Gastroesophageal sphincter (tissue), 4 donors: ENCODE results near the gene CYP3A4. TPM values are rescaled to one million over a fixed set of nuclear protein-coding genes. Genes with fewer than 3 reads are reported as not detected.
"Not testable (repeated sequence)": the region's sequence is repeated elsewhere in the genome, so short reads cannot be mapped to it uniquely, and the experiment has no call there.

Experiments used
- ATAC-seq: fragments of 150-250 bp; one replicate; pipeline ENCODE4 v1.9.1; 2016; ENCODE audit warnings: mild to moderate bottlenecking, moderate library complexity
- H3K27ac ChIP-seq, 4 donors: fragments of 200-600 bp; sonication (generic) in 3 of 4; 1 replicate in 3 of 4; 2 replicates in 1 of 4; pipeline ENCODE4 v1.5.1; 2016 to 2019
- H3K27me3 ChIP-seq: fragments of 200-600 bp; sonication (generic); one replicate; pipeline ENCODE4 v1.5.1; 2019
- H3K36me3 ChIP-seq, 2 donors: fragments of 200-600 bp; sonication (generic); one replicate each; pipeline ENCODE4 v1.5.1; 2019; ENCODE audit warnings: control low read depth in 1 of 2
- H3K4me1 ChIP-seq, 3 donors: fragments of 200-600 bp; sonication (generic); 1 replicate in 2 of 3; 2 replicates in 1 of 3; pipeline ENCODE4 v1.5.1; 2016 to 2019; ENCODE audit warnings: control low read depth in 2 of 3
- H3K4me3 ChIP-seq, 2 donors: fragments of 200-600 bp; sonication (generic); one replicate each; pipeline ENCODE4 v1.5.1; 2019; ENCODE audit warnings: mild to moderate bottlenecking in 1 of 2, moderate library complexity in 1 of 2
- H3K9me3 ChIP-seq, 3 donors: fragments of 200-600 bp; sonication (generic); one replicate each; pipeline ENCODE4 v1.5.1; 2017 to 2019; ENCODE audit warnings: control low read depth in 2 of 3
- EP300 ChIP-seq: sonication (generic); formaldehyde crosslinking; IDR thresholded peaks from one replicate; pipeline ENCODE4 v1.6.1; 2017; ENCODE audit warnings: antibody characterized with exemption, mild to moderate bottlenecking
- POLR2A ChIP-seq, 2 donors: fragments of 450-650 bp; IDR thresholded peaks; one replicate each; pipeline ENCODE4 v1.6.1; 2017; ENCODE audit warnings: antibody characterized with exemption in 2 of 2, mild to moderate bottlenecking in 2 of 2, moderate library complexity in 1 of 2
- POLR2AphosphoS5 ChIP-seq: sonication (generic); formaldehyde crosslinking; IDR thresholded peaks from one replicate; pipeline ENCODE4 v1.6.1; 2017; ENCODE audit warnings: antibody characterized with exemption
- WGBS, 2 donors: methylation state at CpG; one replicate each; pipeline ENCODE4 v1.1.5; 2018; ENCODE audit warnings: low coverage in 1 of 2; 5-methylcytosine and 5-hydroxymethylcytosine counted together
- total RNA-seq, 4 donors: library from RNA; depleted of rRNA; stranded (reverse); fragments of >200 nt; gene quantifications; one replicate each; pipeline ENCODE4 v1.1.0, GENCODE V29; 2016
- TF ChIP-seq, protein P1 (sequence below), 4 experiments: fragments of 200-600 bp in 2 of 4; fragments of 450-650 bp in 2 of 4; sonication (generic) in 1 of 4; IDR thresholded peaks; one replicate each; pipeline ENCODE4 v1.5.1; 2017 to 2019; ENCODE audit warnings: antibody characterized with exemption in 4 of 4, mild to moderate bottlenecking in 2 of 4, moderate library complexity in 2 of 4

The CYP3A4 gene
- total RNA-seq, 4 donors from 2014 or later, result not detected

DNA sequence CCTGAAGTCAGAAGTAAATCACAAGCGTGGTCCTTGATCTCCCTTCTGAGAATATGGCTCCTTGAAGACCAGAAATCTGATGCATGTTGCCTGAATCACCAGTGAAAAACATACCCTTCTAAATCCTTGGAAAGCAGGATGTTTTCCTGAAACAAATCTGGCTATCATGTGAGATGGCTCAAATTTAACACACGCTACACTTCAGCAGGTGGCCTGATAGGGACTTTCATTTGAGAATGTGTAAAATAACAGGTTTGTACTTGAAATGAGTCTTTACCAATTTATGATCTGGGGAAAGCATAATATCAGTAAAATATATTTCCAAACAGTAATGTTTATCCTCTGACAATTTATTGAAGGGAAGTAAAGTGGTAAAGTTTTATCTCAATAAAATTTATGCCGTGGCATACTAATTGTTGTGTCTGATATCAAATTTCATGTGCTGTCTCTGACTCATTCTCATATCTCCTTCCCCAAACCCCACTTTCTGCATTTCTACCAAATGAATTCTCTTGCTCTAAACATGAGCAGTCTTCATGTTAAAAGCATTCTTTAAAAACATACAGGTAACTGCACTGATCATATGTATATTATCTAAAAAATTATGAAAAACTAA is 17.4 kb downstream of the CYP3A4 start:
- TF ChIP-seq EP300 (no peak), POLR2A (IDR thresholded peaks at IDR 0.05) (no peak), POLR2AphosphoS5 (no peak)
- TF ChIP-seq, protein P1, sequence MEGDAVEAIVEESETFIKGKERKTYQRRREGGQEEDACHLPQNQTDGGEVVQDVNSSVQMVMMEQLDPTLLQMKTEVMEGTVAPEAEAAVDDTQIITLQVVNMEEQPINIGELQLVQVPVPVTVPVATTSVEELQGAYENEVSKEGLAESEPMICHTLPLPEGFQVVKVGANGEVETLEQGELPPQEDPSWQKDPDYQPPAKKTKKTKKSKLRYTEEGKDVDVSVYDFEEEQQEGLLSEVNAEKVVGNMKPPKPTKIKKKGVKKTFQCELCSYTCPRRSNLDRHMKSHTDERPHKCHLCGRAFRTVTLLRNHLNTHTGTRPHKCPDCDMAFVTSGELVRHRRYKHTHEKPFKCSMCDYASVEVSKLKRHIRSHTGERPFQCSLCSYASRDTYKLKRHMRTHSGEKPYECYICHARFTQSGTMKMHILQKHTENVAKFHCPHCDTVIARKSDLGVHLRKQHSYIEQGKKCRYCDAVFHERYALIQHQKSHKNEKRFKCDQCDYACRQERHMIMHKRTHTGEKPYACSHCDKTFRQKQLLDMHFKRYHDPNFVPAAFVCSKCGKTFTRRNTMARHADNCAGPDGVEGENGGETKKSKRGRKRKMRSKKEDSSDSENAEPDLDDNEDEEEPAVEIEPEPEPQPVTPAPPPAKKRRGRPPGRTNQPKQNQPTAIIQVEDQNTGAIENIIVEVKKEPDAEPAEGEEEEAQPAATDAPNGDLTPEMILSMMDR (IDR thresholded peaks at IDR 0.05), result no peak
- H3K9me3 ChIP-seq, result peaks cover 0 to 7% (median 0%) of the 10 kb centered on the region in 3 donors
- no peak overlapping the region for H3K4me3 ChIP-seq
- no peaks in the 10 kb centered on the region for H3K4me1 ChIP-seq
- no peak for ATAC-seq
- 75 to 93% methylated on average over 2 to 3 of the region's 3 CpGs for WGBS, 2 donors
- H3K27ac ChIP-seq, result no peak overlapping the region
- peaks cover 4% of the 10 kb centered on the region for H3K27me3 ChIP-seq
- H3K36me3 ChIP-seq, result no peaks in the 10 kb centered on the region

DNA sequence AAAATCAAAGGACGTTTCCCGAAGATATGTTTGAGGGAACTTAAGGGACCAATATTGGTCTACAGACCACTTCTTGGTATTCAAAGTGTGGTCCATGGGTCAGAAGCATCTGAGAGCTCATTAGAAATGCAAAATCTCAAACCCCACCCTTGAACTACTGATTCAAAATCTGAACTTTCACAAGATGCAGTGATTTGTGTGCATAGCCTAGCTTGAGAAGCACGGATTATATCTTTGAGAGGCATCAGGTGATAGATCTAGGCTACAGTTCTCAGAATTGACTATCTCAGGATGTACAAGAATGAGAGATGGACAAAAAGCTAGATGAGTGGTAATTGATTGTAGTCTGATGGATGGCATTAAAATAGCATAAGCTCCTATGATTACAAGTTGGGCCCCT is 19.5 kb downstream of the CYP3A4 start:
- no peaks in the 10 kb centered on the region for H3K9me3 ChIP-seq
- no peaks in the 10 kb centered on the region for H3K27me3 ChIP-seq
- 77 to 85% methylated on average over 3 of the region's 3 CpGs for WGBS, 2 donors
- TF ChIP-seq POLR2AphosphoS5 (no peak), POLR2A (IDR thresholded peaks at IDR 0.05) (no peak), EP300 (no peak)
- TF ChIP-seq, protein P1 (IDR thresholded peaks at IDR 0.05), result no peak
- no peaks in the 10 kb centered on the region for H3K36me3 ChIP-seq
- no peak for ATAC-seq
- no peak overlapping the region for H3K27ac ChIP-seq
- no peaks in the 10 kb centered on the region for H3K4me1 ChIP-seq
- no peak overlapping the region for H3K4me3 ChIP-seq

GRCh38 chr7:99762680-99763327 is 21.2 kb downstream of the CYP3A4 start:
- Histone ChIP-seq H3K4me3 (no peak overlapping the region), H3K27ac (no peak overlapping the region), H3K36me3 (no peaks in the 10 kb centered on the region), H3K4me1 (no peaks in the 10 kb centered on the region), H3K27me3 (no peaks in the 10 kb centered on the region), H3K9me3 (no peaks in the 10 kb centered on the region)
- WGBS, 2 donors, result 30 to 61% methylated on average over 6 of the region's 7 CpGs
- ATAC-seq, result peak; percentile 85
- TF ChIP-seq, protein P1 (IDR thresholded peaks at IDR 0.05), result no peak
- TF ChIP-seq POLR2A (IDR thresholded peaks at IDR 0.05) (no peak), EP300 (no peak), POLR2AphosphoS5 (no peak)

DNA sequence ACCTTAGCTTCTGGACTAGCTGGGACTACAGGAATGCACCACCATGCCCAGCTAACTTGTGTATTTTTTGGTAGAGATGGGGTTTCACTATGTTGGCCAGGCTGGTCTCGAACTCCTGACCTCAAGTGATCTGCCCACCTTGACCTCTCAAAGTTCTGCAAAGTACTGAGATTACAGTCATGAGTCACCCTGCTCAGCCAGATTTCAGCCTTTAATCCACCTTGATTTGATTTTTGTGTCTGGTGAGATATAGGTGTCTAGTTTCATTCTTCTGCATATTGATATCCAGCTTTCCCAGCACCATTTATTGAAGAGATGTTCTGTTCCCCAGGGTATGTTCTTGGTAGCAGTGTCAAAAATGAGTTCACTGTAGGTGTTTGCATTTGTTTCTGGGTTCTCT is 28.9 kb downstream of the CYP3A4 start:
- 86% methylated on average over 1 of the region's 1 CpG; no CpG with 5 or more reads in 1 of the 2 donors for WGBS, 2 donors
- TF ChIP-seq, protein P1 (IDR thresholded peaks at IDR 0.05), result no peak
- TF ChIP-seq EP300, result no peak
- TF ChIP-seq POLR2AphosphoS5, result no peak
- TF ChIP-seq POLR2A (IDR thresholded peaks at IDR 0.05), result no peak

GRCh38 chr7:99752356-99752755 is 31.6 kb downstream of the CYP3A4 start:
- Histone ChIP-seq H3K9me3 (peaks cover 0 to 5% (median 0%) of the 10 kb centered on the region in 3 donors), H3K27me3 (no peaks in the 10 kb centered on the region), H3K36me3 (no peaks in the 10 kb centered on the region), H3K4me1 (peaks cover 0 to 18% (median 0%) of the 10 kb centered on the region in 3 donors), H3K27ac (peak overlapping the region in 1 of 4 donors; percentile 23), H3K4me3 (no peak overlapping the region)
- WGBS, 2 donors, result 11 to 25% methylated on average over 2 to 3 of the region's 3 CpGs
- TF ChIP-seq POLR2AphosphoS5, result no peak
- TF ChIP-seq, protein P1 (IDR thresholded peaks at IDR 0.05), result no peak
- TF ChIP-seq EP300, result no peak
- TF ChIP-seq POLR2A (IDR thresholded peaks at IDR 0.05), result no peak
- no peak for ATAC-seq

More for the DNA sequence above, 28.9 kb downstream of the CYP3A4 start:
- ATAC-seq, result no peak
- Histone ChIP-seq H3K4me1 (peaks cover 0 to 18% (median 0%) of the 10 kb centered on the region in 3 donors), H3K27me3 (no peaks in the 10 kb centered on the region), H3K4me3 (no peak overlapping the region), H3K9me3 (peaks cover 0 to 5% (median 0%) of the 10 kb centered on the region in 3 donors), H3K27ac (no peak overlapping the region), H3K36me3 (no peaks in the 10 kb centered on the region)

DNA sequence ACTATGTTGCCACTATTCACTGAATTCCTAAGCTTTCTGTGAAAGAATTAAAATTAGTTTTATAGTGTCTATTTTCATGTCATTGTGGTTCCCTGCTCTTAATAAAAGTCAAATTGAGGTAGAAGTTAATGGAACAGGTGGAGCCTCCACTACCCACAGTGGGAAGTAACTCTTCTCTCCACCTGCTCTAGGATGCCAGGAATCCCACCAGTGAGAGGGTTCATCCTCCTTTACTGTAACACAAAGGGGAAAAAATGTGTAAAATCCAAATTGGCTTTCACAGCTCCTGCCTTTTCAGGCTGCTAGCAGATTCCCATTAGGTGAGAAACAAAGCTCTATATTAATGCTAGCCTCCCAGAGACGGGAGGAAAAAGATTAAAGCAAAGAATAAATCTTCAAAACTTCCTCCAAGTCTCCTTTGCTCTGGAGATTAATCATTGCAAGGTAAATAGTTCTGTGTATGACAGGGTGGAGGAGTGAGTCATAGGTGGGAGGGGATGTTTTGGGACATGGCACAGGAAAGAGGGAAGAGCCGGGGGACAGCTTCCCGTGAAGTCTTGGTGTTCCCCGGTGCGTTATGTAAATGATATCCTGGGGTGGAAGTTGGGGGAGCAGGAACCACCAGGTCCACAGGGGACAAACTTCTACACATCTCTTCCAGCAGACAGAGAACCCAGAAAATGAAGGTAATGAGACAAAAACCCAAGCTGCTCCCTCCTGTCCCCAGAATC is 32.5 kb downstream of the CYP3A4 start:
- H3K4me3 ChIP-seq, H3K27me3 ChIP-seq, H3K36me3 ChIP-seq, H3K9me3 ChIP-seq: not testable (repeated sequence)
- peak; percentile 51 for ATAC-seq
- peak overlapping the region in 2 of 4 donors; percentile 14 to 23 for H3K27ac ChIP-seq
- peaks cover 0 to 18% (median 0%) of the 10 kb centered on the region in 3 donors for H3K4me1 ChIP-seq
- WGBS, 2 donors, result 0 to 9% methylated on average over 1 to 5 of the region's 5 CpGs
